ENCODE results near the gene MYO1G. TPM values are rescaled to one million over a fixed set of nuclear protein-coding genes. Genes with fewer than 3 reads are reported as not detected.
A peak's percentile ranks its signal among the peaks of the same experiment; 100 is the strongest.

Gene MYO1G
- total and polyA plus RNA-seq, 8 donors, result 0.28 to 3.1 (median 1.1) TPM

DNA sequence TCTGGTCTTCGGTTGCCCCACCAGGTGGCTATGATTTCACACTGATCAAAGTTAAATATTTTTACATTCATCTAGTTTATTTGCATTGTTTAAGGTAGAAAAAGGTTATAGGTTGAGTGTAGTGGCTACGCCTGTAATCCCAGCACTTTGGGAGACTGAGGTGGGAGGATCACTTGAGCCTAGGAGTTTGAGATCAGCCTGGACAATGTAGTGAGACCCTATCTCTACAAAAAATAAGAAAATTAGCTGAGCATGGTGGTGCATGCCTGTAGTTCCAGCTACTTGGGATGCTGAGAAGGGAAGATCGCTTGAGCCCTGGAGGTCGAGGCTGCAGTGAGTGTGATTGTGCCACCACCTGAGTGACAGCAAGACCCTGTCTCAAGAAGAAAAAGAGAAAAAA, 25.0 kb upstream of the MYO1G start:
- no peaks in the 10 kb centered on the region for H3K9me3 ChIP-seq
- TF ChIP-seq, protein P1, sequence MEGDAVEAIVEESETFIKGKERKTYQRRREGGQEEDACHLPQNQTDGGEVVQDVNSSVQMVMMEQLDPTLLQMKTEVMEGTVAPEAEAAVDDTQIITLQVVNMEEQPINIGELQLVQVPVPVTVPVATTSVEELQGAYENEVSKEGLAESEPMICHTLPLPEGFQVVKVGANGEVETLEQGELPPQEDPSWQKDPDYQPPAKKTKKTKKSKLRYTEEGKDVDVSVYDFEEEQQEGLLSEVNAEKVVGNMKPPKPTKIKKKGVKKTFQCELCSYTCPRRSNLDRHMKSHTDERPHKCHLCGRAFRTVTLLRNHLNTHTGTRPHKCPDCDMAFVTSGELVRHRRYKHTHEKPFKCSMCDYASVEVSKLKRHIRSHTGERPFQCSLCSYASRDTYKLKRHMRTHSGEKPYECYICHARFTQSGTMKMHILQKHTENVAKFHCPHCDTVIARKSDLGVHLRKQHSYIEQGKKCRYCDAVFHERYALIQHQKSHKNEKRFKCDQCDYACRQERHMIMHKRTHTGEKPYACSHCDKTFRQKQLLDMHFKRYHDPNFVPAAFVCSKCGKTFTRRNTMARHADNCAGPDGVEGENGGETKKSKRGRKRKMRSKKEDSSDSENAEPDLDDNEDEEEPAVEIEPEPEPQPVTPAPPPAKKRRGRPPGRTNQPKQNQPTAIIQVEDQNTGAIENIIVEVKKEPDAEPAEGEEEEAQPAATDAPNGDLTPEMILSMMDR (IDR thresholded peaks at IDR 0.05), result no peak
- intact Hi-C loops (cut with DNase I), result no loop called here
- no peaks in the 10 kb centered on the region for H3K27me3 ChIP-seq
- ATAC-seq (no peak), DNase-seq (no peak), FAIRE-seq (no peak)
- no peak overlapping the region for H3K27ac ChIP-seq
- WGBS, 2 donors, result 96 to 98% methylated on average over 4 of the region's 4 CpGs
- H3K4me1 ChIP-seq, result peaks cover 7 to 8% (median 7%) of the 10 kb centered on the region in 3 donors
- H3K36me3 ChIP-seq, result no peaks in the 10 kb centered on the region
- H3K4me3 ChIP-seq, result no peak overlapping the region

DNA sequence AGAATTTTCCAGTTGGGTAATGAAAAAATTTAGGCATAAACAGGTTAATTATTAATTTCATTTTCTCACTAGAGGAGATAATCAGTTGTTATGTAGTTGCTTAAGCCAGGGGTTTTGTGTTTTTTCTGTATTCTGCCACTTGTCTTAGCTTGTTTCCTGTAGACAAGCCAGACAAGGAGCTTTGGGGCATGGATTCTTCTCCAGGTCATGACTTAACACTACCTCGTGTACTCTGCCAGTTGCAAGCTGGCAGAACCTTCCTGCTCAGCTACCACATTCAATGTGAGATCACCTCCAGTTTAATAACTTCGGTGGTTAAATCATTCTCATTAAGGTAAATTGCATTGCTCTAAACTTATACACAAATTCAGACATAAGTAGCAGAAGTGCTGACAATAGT, 23.0 kb upstream of the MYO1G start:
- FAIRE-seq (no peak), DNase-seq (no peak), ATAC-seq (no peak)
- H3K4me1 ChIP-seq, result peaks cover 7 to 10% (median 8%) of the 10 kb centered on the region in 3 donors
- no peaks in the 10 kb centered on the region for H3K9me3 ChIP-seq
- TF ChIP-seq, protein P1 (IDR thresholded peaks at IDR 0.05), result no peak
- intact Hi-C loops (cut with DNase I), result no loop called here
- peak overlapping the region in 1 of 4 donors; percentile 77 for H3K4me3 ChIP-seq
- no peaks in the 10 kb centered on the region for H3K27me3 ChIP-seq
- no peak overlapping the region for H3K27ac ChIP-seq
- H3K36me3 ChIP-seq, result no peaks in the 10 kb centered on the region
- WGBS, 2 donors, result 36 to 37% methylated on average over 2 of the region's 2 CpGs

DNA sequence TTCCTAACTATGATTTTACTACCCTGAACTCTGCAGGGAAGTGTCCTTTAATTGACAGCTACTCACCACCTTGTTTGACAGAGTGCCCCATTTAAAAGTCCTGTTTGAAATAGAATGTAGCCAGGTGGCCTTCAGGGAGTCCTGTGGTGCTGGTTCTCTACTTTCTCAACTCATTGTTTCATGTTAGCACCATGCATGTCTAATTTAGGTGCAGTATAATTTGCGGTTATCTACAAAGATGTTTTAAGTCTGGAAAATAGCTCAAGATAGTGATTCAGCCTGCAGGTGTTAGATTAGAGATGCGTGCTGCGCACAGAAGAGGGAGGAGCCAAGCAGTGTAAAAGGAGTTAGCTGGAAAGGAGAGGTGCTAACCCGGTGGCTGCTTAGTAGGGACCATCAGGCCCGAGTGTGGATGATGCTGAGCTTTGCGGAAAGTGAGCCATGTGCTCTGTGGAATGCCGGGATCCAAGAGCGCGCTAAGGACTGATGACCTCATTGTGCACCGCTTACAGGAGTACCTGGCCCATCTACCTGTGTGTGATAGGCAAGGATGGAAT, 22.4 kb upstream of the MYO1G start:
- peak in 1 of 4 donors; percentile 5 for ATAC-seq
- Histone ChIP-seq H3K27me3 (no peaks in the 10 kb centered on the region), H3K4me1 (peaks cover 7 to 10% (median 8%) of the 10 kb centered on the region in 3 donors)

DNA sequence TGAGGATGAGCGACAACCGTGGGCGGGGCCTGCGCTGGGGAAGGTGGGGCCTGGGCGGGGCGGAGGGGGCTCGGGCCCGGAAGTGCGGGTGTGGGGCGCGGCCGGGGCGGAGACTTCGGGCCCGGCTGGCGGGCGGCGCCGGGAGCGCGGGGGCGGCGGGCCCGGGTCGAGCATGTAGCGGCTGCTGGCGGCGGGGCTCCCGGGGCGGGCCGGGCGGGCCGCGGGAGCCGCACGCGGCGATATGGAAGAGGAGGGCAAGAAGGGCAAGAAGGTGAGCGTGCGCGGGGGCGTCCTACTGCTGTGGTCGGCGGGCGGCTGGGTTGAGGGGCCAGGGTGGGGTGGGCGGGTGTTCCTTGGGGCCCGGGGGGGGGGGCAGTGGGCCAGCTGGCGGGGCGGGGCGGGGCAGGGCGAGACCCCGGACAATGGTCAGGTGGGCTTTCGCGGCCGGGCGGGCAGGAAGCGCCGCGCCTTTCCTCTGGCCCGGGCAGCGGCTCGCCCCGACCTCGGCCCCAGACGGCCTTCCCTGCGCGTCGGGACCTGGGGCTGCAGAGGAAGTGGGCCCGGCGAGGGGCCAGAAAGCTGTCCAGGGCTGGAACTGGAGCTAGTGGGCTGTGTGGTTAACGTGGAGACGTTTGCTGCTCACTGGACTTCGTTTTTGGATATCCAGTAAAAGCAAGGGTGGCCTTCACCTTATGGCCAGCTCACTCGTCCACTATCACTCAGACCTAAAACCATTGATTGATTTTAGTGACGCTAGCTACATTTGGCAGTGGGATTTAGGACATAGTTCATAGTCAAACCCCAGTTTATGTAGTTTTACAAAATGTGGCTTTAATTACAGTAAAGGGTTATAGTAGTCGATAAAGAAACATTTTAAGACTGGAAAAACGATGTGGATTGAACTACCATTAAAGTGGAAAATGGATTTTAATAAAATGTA, 21.5 kb upstream of the MYO1G start, which contains the start of gene CCM2:
Gene CCM2, plus strand, starts transcription at position 109 of the 940 bp plus-strand sequence. Its CDS starts 133 bp downstream, at position 242.
- TF ChIP-seq, protein P1 (IDR thresholded peaks at IDR 0.05), result no peak
- Histone ChIP-seq H3K36me3 (no peaks in the 10 kb centered on the region), H3K4me1 (peaks cover 7 to 10% (median 8%) of the 10 kb centered on the region in 3 donors), H3K27ac (peak within 1 kb of the TSS; percentile 78 to 82 (median 79)), H3K9me3 (no peaks in the 10 kb centered on the region), H3K4me3 (peak within 1 kb of the TSS; percentile 53 to 77 (median 70)), H3K27me3 (no peaks in the 10 kb centered on the region)
- ATAC-seq, result peak in 2 of 4 donors; percentile 15
- DNase-seq, result peak; percentile 39 to 82 (median 64)
- FAIRE-seq, result no peak
- intact Hi-C loops (cut with DNase I), result no loop called here
- WGBS, 2 donors, result 1% methylated on average over 16 to 74 of the region's 77 CpGs

More for the DNA sequence above, 22.4 kb upstream of the MYO1G start:
- H3K4me3 ChIP-seq, result peak overlapping the region; percentile 53 to 77 (median 70)
- 11 to 12% methylated on average over 10 of the region's 10 CpGs for WGBS, 2 donors
- no peaks in the 10 kb centered on the region for H3K36me3 ChIP-seq
- peak overlapping the region in 3 of 4 donors; percentile 77 to 82 (median 78) for H3K27ac ChIP-seq
- DNase-seq, result peak in 2 of 6 donors; percentile 36 to 38
- no peaks in the 10 kb centered on the region for H3K9me3 ChIP-seq
- no peak for FAIRE-seq
- TF ChIP-seq, protein P1 (IDR thresholded peaks at IDR 0.05), result no peak
- intact Hi-C loops (cut with DNase I), result no loop called here

Data from pancreas (tissue), 10 donors.